ENCODE results near the gene LBR.

LBR gene

DNA sequence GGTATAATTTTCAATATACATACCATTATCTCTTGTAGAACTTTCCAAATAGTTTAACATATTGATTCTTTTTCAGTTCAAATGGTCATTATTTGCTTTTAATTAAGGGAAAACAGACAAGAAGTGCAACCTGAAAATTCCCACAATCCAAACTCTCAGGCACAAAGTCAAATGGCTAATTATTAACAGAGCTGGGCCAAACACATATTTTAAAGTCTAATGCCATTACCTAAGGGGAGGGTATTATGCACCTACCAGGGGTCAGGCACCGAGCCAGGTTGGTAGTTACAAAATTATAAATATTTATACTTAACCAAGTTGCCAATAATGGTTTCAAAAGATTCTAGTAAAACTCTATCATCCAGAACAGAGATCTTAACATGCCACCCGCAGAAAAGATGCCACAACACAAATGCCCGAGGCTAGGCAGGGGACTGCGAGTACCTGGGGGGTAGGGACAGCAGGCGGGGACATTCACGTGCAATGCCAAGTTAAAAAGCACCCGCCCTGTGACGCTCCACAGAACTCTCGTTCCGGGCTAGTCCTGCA lies 15.0 kb downstream of the LBR start:
- no peak overlapping the region for H3K4me3 ChIP-seq
- H3K27me3 ChIP-seq, result no peaks in the 10 kb centered on the region
- TF ChIP-seq, protein P1, sequence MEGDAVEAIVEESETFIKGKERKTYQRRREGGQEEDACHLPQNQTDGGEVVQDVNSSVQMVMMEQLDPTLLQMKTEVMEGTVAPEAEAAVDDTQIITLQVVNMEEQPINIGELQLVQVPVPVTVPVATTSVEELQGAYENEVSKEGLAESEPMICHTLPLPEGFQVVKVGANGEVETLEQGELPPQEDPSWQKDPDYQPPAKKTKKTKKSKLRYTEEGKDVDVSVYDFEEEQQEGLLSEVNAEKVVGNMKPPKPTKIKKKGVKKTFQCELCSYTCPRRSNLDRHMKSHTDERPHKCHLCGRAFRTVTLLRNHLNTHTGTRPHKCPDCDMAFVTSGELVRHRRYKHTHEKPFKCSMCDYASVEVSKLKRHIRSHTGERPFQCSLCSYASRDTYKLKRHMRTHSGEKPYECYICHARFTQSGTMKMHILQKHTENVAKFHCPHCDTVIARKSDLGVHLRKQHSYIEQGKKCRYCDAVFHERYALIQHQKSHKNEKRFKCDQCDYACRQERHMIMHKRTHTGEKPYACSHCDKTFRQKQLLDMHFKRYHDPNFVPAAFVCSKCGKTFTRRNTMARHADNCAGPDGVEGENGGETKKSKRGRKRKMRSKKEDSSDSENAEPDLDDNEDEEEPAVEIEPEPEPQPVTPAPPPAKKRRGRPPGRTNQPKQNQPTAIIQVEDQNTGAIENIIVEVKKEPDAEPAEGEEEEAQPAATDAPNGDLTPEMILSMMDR (IDR thresholded peaks at IDR 0.05), result no peak
- no peaks in the 10 kb centered on the region for H3K9me3 ChIP-seq
- H3K4me1 ChIP-seq, result no peaks in the 10 kb centered on the region
- intact Hi-C loops (cut with DNase I; ENCODE audit: low total_unique reads), result no loop called here
- H3K27ac ChIP-seq, result no peak overlapping the region
- peaks cover 73 to 80% (median 79%) of the 10 kb centered on the region in 3 donors for H3K36me3 ChIP-seq
- DNase-seq, result no peak

DNA sequence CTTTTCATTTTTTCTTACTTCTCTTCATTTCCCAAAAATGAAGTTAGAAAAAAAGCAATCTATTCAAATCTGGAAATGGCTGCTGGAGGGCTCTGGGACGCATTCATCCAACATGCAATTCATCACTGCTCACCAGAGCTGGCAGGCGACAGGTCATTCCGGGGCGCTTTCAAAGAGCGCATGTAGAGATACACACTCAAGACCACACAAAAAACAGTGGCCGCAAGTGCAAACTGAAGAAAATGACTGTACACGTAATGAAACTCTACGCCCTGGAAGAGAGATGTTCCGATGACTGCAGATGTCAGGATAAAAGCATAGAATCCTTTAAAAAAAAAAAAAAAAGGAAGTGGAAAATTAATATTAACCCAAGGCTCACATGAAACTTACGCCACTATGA lies 15.5 kb downstream of the LBR start:
- H3K27ac ChIP-seq, result no peak overlapping the region
- H3K36me3 ChIP-seq, result peaks cover 69 to 75% (median 74%) of the 10 kb centered on the region in 3 donors
- H3K27me3 ChIP-seq, result no peaks in the 10 kb centered on the region
- DNase-seq, result no peak
- TF ChIP-seq, protein P1 (IDR thresholded peaks at IDR 0.05), result no peak
- H3K9me3 ChIP-seq, result no peaks in the 10 kb centered on the region
- H3K4me3 ChIP-seq, result no peak overlapping the region
- no peaks in the 10 kb centered on the region for H3K4me1 ChIP-seq
- intact Hi-C loops (cut with DNase I; ENCODE audit: low total_unique reads), result no loop called here

DNA sequence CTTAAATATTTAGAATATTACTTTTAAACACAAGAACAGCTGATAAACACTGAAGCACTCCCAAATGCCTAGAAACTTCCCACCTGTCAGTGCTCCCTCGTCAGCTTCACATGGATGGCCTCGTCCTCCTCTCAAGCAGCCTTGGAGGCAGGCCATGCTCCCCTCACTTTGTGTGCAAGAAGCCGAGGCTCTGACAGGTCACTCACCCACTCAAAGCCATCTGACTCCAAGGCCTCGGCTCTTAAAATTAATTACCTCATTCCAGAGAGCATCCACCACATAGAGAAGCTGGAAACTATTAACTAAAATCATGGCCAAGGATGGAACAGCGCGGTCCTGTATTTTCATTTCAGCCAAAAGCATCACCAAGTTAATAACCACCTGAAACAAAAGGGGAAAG lies 17.8 kb downstream of the LBR start:
- Histone ChIP-seq H3K9me3 (no peaks in the 10 kb centered on the region), H3K4me1 (no peaks in the 10 kb centered on the region), H3K27ac (no peak overlapping the region), H3K4me3 (no peak overlapping the region), H3K27me3 (no peaks in the 10 kb centered on the region), H3K36me3 (peaks cover 63 to 82% (median 72%) of the 10 kb centered on the region in 3 donors)
- TF ChIP-seq, protein P1 (IDR thresholded peaks at IDR 0.05), result no peak
- intact Hi-C loops (cut with DNase I; ENCODE audit: low total_unique reads), result no loop called here
- DNase-seq, result no peak

DNA sequence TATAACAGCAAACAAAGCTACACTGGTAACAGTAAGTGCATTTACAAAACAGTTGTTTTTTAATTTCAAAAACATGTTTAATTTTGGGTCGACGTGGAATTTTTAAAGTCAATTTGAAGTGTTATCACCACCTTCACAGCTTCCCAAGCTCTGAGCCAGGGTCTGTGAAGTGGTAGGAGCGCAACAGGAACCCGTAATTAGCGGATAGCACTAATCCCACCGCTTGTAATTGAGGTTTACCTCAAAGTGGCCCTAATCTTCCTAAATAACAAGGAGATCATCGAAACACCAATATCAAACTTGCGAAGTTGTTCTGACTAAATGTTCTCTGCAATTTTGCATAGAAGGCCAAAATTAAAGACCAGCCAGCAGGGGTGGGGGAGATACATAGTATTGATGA lies 18.8 kb downstream of the LBR start:
- Histone ChIP-seq H3K4me1 (no peaks in the 10 kb centered on the region), H3K27me3 (no peaks in the 10 kb centered on the region), H3K36me3 (peaks cover 56 to 84% (median 70%) of the 10 kb centered on the region in 3 donors), H3K4me3 (no peak overlapping the region), H3K9me3 (no peaks in the 10 kb centered on the region), H3K27ac (no peak overlapping the region)
- no peak for DNase-seq
- TF ChIP-seq, protein P1 (IDR thresholded peaks at IDR 0.05), result no peak
- intact Hi-C loops (cut with DNase I; ENCODE audit: low total_unique reads), result no loop called here

DNA sequence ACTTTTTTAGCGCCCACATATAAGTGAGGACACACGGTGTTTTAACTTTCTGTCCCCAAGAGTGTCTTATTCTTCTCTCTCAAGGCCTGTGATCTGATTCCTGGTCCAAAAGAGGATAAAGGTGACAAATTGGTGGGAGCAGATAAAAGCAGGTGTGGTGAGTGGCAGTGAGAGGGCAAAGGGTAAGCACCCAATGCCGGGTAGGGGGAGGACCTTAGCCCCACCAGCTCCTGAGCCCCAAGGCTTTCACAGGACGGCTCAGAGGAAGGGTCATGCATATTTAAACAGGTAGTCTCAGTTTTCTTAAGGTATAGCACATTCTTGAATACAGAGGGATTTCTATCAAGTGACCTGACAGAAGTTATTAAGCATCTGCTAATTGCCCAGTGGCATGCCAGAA lies 19.6 kb downstream of the LBR start:
- TF ChIP-seq, protein P1 (IDR thresholded peaks at IDR 0.05), result no peak
- Histone ChIP-seq H3K9me3 (no peaks in the 10 kb centered on the region), H3K36me3 (peaks cover 59 to 89% (median 68%) of the 10 kb centered on the region in 3 donors), H3K4me3 (no peak overlapping the region), H3K27ac (no peak overlapping the region), H3K27me3 (no peaks in the 10 kb centered on the region), H3K4me1 (no peaks in the 10 kb centered on the region)
- intact Hi-C loops (cut with DNase I; ENCODE audit: low total_unique reads), result no loop called here
- no peak for DNase-seq

DNA sequence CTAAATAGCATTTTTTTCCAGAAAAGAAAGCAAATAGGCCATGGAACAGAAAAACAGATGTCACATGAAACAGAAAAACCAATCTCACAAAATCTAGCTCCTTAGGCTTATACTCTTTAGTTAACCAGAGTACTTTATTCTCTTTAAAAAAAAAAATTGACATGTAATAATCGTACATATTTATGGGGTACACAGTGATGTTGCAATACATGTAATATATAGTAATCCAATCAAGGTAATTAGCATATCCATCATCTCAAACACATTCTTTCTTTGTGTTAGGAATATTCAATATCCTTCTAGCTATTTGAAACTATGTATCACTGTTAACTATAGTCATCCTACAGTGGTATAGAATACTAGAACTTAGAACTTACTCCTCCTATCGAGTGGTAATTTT lies 20.1 kb downstream of the LBR start:
- intact Hi-C loops (cut with DNase I; ENCODE audit: low total_unique reads), result no loop called here
- Histone ChIP-seq H3K27ac (no peak overlapping the region), H3K36me3 (peaks cover 60 to 90% (median 66%) of the 10 kb centered on the region in 3 donors), H3K27me3 (no peaks in the 10 kb centered on the region), H3K4me3 (no peak overlapping the region), H3K4me1 (no peaks in the 10 kb centered on the region), H3K9me3 (no peaks in the 10 kb centered on the region)
- TF ChIP-seq, protein P1 (IDR thresholded peaks at IDR 0.05), result no peak
- no peak for DNase-seq

All from tibial artery (tissue), 4 donors.